ENCODE data around the gene TGM6.

DNA sequence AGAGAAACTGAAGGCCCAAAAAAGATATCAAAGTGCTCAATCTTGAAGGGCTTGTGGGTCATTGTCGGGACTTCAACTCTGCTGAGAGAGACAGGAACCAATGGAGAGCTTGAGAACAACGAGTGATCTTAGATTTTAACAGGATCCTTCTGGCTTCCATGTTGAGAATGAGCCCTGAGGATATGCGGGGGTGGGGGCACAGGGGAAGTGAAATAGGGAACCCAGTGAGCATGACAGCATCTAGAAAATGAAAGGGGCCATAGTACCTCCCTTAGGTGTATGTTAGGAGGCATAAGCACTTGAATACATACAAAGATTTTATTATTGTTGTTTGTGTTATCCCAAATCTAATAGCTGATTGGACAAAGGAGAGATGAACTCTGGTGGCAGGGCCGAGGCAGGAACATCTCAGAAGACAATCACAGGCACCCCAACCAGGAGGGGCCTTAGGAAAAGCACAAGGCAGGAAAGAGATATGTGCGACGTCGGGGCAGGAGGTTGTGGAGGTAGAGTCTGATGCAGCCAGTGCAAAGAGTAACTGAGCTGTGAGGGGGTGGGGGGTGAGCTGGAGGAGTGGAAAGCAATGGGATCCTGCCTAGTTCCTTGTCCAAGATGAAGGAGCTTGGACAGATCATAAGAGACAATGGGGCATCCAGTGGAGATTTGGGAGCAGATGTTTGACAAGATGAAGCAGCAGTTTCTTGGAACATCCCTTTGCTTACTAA is 10.4 kb downstream of the TGM6 start:
- TF ChIP-seq, protein P1, sequence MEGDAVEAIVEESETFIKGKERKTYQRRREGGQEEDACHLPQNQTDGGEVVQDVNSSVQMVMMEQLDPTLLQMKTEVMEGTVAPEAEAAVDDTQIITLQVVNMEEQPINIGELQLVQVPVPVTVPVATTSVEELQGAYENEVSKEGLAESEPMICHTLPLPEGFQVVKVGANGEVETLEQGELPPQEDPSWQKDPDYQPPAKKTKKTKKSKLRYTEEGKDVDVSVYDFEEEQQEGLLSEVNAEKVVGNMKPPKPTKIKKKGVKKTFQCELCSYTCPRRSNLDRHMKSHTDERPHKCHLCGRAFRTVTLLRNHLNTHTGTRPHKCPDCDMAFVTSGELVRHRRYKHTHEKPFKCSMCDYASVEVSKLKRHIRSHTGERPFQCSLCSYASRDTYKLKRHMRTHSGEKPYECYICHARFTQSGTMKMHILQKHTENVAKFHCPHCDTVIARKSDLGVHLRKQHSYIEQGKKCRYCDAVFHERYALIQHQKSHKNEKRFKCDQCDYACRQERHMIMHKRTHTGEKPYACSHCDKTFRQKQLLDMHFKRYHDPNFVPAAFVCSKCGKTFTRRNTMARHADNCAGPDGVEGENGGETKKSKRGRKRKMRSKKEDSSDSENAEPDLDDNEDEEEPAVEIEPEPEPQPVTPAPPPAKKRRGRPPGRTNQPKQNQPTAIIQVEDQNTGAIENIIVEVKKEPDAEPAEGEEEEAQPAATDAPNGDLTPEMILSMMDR (IDR thresholded peaks at IDR 0.05): no peak
- TF ChIP-seq POLR2A (IDR thresholded peaks at IDR 0.05): no peak
